RPMI7951 (cell line): ENCODE measurements around the gene MGAT4A. TPM values are rescaled to one million over a fixed set of nuclear protein-coding genes. Genes with fewer than 3 reads are reported as not detected.
"Not testable (repeated sequence)": the region's sequence is repeated elsewhere in the genome, so short reads cannot be mapped to it uniquely, and the experiment has no call there.

Experiments
- DNase-seq: peaks from one replicate; pipeline ENCODE4 v3.0.0-alpha.2; 2012; ENCODE audit warnings: low read depth
- total RNA-seq: library from RNA; depleted of rRNA; stranded (reverse); fragments of >200 nt; shearing (Covaris generic); gene quantifications from 2 replicates; pipeline ENCODE4 v1.2.3, GENCODE V29; 2014

Gene MGAT4A
- total RNA-seq, 1 experiment from 2014 or later, result not detected

DNA sequence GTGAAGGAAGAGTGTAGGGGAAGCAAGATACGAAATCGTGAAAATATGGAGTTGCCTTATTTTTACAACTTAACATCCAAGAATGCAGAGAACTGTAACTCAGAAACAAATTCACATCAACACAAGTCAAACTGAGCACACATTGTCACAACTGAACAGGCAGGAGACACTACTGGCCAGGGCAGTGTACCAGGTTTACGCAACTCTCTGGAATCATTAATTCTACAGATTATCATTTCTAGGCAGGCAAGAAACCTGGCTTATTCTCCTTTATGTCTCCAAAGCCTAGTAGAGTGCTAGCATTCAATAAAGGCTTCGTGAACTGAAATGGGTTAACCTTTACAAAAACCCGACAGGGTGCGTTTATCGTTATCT lies 123.2 kb downstream of the MGAT4A start:
- no peak for DNase-seq

DNA sequence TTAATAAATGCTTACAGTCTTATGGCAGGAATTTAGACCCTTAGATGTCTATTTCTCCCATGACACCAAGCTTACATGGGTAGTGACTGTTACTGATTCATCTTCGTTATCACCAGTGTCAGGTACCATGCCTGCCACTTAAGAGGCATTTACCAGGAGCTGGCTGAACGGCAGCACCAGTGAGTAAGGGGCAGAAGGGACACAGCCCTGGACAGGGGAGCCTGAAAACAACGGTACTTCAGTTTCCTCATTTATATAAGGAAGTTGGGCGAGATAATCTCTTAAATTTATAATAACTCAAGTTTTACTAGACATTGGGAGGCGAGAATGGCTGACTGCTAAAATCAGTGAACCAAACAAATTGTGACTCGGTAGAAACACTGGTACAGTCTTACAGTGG lies 123.8 kb downstream of the MGAT4A start:
- no peak for DNase-seq

DNA sequence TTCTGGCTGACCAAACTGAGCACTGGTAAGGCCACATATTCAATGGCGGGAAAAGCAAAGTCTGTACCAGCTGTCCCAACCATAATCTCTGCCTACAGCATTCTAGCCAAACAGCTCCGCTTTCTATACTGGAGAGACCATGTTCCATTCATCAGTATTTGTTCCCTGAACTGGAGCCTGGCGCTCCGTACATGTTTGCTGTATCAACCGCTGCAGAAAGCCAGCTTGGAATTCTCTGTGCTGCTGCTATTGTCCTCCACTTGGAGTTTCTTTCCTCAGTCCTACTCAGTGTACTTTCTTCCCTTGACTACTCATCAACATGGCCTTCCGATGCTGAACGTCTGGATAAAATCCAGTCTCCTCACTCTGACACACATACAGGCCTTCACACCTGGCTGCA lies 124.5 kb downstream of the MGAT4A start:
- no peak for DNase-seq

- DNase-seq, result no peak
Observed at GRCh38 chr2:98605076-98605475, 125.9 kb downstream of the MGAT4A start.

DNA sequence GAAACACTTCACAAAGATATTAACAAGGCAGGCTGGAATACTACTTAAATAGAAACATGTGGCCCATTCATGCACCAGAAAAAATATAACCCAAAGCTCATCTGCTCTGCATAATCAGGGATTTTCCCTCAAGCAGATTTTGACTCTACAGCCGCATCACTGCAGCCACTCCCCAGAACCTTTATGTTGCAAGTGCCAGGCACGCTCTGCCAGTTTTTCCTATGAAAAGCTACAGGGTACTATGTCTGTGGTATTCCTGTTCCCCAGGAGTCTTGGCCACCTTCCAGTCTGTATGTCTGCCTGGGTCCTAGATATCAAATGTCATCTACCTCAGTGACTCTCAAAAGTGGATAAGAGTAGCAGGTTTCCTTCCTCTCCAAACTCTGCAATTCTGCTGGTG lies 126.4 kb downstream of the MGAT4A start:
- DNase-seq, result peak; percentile 5

DNA sequence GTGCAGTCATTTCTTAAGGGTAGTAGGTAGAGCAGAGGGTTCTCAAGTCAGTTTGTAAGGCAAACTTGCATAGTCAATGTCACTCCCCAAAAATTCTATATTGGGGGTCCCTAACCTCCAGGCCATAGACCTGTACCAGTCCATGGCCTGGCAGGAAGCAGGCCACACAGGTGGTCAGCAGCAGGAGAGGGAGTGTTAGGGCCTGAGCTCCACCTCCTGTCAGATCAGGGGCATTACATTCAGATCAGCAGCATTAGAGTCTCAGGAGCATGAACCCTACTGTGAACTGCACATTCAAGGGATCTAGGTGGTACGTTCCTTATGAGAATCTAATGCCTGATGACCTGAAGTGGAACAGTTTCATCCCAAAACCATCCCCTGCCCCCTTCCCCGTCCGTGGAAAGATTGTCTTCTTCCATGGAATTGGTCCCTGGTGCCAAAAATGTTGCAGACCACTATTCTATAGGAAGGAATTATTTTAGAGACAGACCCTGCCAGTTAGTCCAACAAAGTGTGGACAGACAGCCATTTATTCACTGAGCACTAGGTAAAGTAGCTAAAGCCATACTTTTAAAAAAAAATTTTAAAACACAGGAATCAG lies 129.3 kb downstream of the MGAT4A start:
- peak; percentile 32 for DNase-seq

DNA sequence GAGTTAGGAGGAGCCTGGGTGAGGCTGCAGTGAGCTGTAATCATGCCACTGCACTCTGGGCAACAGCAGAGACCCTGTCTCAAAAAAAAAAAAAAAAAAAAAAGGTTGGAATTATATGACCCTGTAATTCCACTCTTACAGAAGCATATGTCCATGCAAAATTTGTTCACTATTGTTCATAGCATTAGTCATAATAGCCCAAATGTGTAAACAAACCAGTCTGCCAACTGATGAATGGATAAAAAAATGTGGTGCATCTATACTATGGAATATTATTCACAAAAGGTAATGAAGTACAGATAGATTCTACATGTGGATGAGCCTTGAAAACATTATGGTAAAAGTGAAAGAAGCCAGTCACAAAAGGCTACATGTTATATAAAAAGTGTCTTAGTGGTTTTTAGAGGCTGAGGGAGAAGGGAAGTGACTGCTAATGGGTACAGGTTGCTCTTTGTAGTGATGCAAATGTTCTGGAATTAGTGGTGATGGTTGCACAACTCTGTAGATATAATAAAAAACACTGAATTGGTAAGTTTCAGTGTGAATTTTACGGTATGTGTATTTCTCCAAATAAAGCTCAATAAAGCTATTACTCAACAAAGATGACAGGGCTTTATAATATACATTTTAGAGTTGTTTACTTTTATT lies 132.0 kb downstream of the MGAT4A start:
- no peak for DNase-seq

DNA sequence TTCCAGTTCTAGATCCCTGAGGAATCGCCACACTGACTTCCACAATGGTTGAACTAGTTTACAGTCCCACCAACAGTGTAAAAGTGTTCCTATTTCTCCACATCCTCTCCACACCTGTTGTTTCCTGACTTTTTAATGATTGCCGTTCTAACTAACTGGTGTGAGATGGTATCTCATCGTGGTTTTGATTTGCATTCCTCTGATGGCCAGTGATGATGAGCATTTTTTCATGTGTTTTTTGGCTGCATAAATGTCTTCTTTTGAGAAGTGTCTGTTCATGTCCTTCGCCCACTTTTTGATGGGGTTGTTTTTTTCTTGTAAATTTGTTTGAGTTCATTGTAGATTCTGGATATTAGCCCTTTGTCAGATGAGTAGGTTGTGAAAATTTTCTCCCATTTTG lies 136.3 kb downstream of the MGAT4A start:
- not testable (repeated sequence) for DNase-seq

- no peak for DNase-seq
Observed at GRCh38 chr2:98592565-98592964, 138.4 kb downstream of the MGAT4A start.

DNA sequence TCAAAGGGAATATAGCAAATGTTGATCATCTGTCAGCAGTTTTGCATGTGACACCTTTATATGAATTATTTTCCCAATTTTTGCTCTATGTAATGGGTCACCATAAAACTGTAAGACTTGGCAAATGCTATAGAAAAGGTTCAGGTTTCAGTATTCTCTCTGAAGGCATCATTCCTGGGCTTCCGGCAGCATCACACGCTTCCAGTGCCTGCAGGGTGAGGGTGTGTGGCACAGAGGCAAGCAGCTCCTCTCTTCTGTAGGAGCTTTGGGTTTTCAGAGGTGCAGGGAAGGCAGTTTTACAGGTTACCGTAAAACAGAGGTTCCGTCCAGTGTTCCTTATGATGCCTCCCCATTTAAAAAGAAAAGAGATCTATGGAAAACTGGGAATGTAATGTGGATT lies 141.4 kb downstream of the MGAT4A start:
- DNase-seq, result no peak

GRCh38 chr2:98588880-98589431 lies 142.0 kb downstream of the MGAT4A start:
- DNase-seq, result no peak

GRCh38 chr2:98586551-98587140 lies 144.3 kb downstream of the MGAT4A start:
- DNase-seq, result no peak

DNA sequence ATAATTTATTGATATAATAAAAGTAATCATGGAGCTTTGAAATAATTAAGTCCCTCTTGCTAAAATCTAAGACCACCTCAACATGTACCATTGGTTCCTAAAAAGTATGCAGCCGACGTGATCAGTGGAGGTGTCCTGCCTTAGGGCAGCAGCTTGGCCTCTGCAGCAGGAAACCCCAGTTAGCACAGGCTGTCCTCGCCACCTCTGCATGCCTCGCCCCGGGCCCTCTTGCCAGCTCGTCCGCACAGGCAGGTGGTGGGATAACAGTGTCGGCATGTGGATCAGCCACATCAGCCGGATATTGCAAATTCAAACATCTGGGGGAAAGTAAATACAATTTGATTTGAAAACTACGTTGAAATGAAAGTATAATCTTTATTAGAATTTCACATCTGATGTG lies 145.5 kb downstream of the MGAT4A start:
- DNase-seq, result no peak

GRCh38 chr2:98583816-98584618 lies 146.9 kb downstream of the MGAT4A start:
- no peak for DNase-seq

- DNase-seq, result no peak
Observed at GRCh38 chr2:98583276-98583675, 147.7 kb downstream of the MGAT4A start.

DNA sequence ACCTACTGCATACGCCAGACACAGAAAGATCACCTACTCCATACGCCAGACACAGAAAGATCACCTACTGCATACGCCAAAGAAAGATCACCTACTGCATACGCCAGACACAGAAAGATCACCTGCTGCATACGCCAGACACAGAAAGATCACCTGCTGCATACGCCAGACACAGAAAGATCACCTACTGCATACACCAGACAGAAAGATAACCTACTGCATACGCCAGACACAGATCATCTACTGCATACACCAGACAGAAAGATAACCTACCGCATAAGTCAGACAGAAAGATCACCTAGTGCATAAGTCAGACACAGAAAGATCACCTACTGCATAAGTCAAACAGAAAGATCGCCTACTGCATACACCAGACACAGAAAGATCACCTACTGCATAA lies 148.4 kb downstream of the MGAT4A start:
- no peak for DNase-seq

DNA sequence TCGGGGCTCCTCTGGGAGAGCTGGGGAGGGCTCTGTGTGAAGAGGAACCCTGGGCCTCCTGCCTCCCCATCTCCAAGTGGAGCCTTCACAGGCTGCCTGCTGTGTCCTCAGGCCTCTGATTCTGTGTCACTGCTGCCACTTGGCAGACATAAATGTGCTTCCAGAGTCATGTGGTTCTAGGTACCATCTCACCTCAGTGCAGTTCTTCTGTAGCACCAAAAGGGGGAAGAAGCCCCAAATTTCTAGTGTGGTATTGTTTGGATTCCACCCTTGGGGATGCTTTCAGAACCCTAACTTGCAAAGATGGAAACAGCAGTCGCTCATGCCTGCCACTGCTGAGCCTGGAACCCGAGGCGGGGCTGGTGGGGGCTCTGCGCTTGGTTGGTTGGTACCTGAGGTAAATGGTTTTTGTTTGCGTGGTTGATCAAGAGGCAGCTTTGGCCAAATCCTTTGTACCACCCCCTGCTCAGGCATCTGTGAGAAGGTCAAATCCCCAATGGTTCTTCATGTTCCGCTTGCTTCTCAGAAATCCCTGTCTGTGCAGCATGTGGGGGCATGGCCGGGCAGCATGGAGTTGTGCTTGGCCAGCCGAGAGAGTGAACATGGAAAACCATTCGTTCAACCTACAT lies 150.2 kb downstream of the MGAT4A start:
- no peak for DNase-seq

DNA sequence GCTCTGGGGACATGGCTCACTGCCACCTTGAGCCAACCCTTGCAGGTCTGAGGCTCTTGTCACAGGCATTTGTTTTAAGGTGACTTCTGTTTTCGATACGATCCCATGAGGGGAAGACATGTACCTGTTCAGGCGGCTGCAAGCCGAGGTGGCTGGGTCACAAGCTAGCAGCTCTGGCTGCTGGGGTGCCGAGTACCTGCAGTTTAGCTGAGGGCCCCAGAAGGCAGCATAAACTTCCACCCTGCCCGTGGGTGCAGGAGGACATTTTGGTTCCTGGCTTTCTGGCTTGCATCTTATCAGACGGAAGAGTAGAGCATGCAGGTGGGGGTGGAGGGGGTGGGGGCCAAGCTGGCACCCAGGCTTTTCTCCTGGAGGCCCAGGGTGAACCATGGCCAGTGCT lies 151.0 kb downstream of the MGAT4A start:
- DNase-seq, result no peak

DNA sequence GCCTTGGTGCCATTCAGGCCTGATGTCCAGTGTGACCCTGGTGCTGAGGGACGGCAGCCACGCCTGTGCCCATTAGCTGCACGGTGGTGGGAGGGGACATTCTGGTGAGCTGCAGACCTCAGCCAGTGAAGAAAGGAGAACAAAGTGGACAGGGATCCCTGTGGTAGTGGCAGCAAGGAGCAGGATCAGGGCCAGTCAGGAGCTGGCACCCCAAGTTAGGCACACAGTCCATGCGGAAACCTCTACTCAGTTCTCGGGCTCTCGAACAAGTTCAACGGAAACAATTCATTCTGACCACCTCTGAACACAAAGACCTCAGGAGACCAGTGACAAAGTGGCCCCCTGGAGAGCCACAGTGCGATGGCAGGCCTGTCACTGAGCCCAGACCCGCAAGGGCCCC lies 152.7 kb downstream of the MGAT4A start:
- no peak for DNase-seq

DNA sequence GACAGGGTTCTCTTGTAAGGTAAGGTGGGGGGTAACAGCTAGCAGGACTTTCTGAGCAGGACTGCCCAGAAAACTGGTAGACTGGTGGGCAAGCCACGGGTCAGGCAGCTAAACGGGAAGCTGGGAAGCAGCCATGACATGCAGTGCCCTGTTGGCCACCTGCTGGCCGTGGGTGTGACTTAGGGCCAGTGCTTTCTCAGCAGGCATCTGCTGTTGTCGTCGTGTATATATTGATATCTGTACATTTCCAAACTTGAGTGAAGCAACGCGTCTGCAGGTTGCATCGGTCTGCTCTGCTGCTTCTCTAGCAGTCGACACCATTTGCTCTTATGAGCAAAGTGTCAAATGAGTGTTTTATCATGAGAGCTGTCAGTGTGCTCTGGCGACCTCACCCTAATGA lies 153.6 kb downstream of the MGAT4A start:
- no peak for DNase-seq

- no peak for DNase-seq
Observed at GRCh38 chr2:98576666-98577312, 154.1 kb downstream of the MGAT4A start.
